Right atrium auricular region (tissue), 2 donors: ENCODE measurements around the gene TNKS1BP1. TPM values are rescaled to one million over a fixed set of nuclear protein-coding genes. Genes with fewer than 3 reads are reported as not detected.

Source experiments
- DNase-seq: peaks from one replicate; pipeline ENCODE4 v3.0.0-alpha.2; 2019; ENCODE audit warnings: low spot score
- H3K27ac ChIP-seq, 2 donors: fragments of 200-600 bp; sonication (generic); 1 replicate in 1 of 2; 2 replicates in 1 of 2; pipeline ENCODE4 v1.5.1; 2016 to 2019
- H3K27me3 ChIP-seq, 2 donors: fragments of 200-600 bp; sonication (generic); one replicate each; pipeline versions ENCODE4 v1.5.1 to v1.6.0; 2017 to 2019
- H3K36me3 ChIP-seq: fragments of 200-600 bp; sonication (generic); one replicate; pipeline ENCODE4 v1.5.1; 2016
- H3K4me1 ChIP-seq, 2 donors: fragments of 200-600 bp; sonication (generic); one replicate each; pipeline versions ENCODE4 v1.5.1 to v1.6.0; 2017 to 2019
- H3K4me3 ChIP-seq, 2 donors: fragments of 200-600 bp; sonication (generic); 1 replicate in 1 of 2; 2 replicates in 1 of 2; pipeline ENCODE4 v1.5.1; 2017 to 2019; ENCODE audit warnings: mild to moderate bottlenecking in 1 of 2, moderate library complexity in 1 of 2
- H3K9me3 ChIP-seq, 2 donors: fragments of 200-600 bp; sonication (generic); one replicate each; pipeline ENCODE4 v1.5.1; 2019
- CTCF ChIP-seq, 2 donors: fragments of 200-600 bp; sonication (generic); IDR thresholded peaks; one replicate each; pipeline ENCODE4 v1.5.1; 2019; ENCODE audit warnings: antibody characterized with exemption in 2 of 2
- total RNA-seq, 2 donors: library from RNA; depleted of rRNA; stranded (reverse); fragments of >200 nt; gene quantifications; one replicate each; pipeline ENCODE4 v1.1.0, GENCODE V29; 2016

Gene TNKS1BP1
- total RNA-seq, 2 donors from 2014 or later: 26.8 to 52.5 TPM

- Histone ChIP-seq H3K4me1 (peaks cover 0 to 8% of the 10 kb centered on the region in 2 donors), H3K4me3 (no peak overlapping the region), H3K27ac (no peak overlapping the region), H3K9me3 (peaks cover 0 to 18% of the 10 kb centered on the region in 2 donors), H3K36me3 (no peaks in the 10 kb centered on the region), H3K27me3 (no peaks in the 10 kb centered on the region)
- no peak for DNase-seq
- TF ChIP-seq CTCF (IDR thresholded peaks at IDR 0.05): no peak
Observed at GRCh38 chr11:57254631-57255030, 70.1 kb downstream of the TNKS1BP1 start.

GRCh38 chr11:57251491-57252104 lies 73.2 kb downstream of the TNKS1BP1 start:
- H3K27me3 ChIP-seq: no peaks in the 10 kb centered on the region
- no peak overlapping the region for H3K27ac ChIP-seq
- no peak overlapping the region for H3K4me3 ChIP-seq
- peak; percentile 77 for DNase-seq
- H3K4me1 ChIP-seq: peaks cover 0 to 13% of the 10 kb centered on the region in 2 donors
- H3K9me3 ChIP-seq: peaks cover 0 to 9% of the 10 kb centered on the region in 2 donors
- TF ChIP-seq CTCF (IDR thresholded peaks at IDR 0.05): no peak
- H3K36me3 ChIP-seq: no peaks in the 10 kb centered on the region

DNA sequence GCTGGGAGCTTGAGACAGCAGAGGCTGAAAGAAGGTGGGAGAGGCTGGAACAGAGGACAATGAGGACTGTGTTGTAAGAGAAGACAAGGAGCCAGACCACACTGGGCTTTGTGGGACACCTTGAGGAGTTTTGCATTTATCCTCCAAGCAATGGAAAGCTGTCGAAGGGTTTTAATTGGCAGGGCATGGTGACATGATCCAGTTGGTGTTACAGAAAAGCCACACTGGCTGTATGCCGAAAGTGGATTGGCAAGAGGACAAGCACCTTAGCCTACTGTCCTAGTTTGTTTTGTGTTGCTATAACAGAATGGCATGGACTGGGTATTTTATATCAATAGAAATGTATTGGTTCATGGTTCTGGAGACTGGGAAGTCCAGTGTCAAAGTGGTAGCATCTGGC lies 73.7 kb downstream of the TNKS1BP1 start:
- no peak for TF ChIP-seq CTCF (IDR thresholded peaks at IDR 0.05)
- Histone ChIP-seq H3K9me3 (peaks cover 0 to 3% of the 10 kb centered on the region in 2 donors), H3K4me1 (peaks cover 0 to 13% of the 10 kb centered on the region in 2 donors), H3K36me3 (no peaks in the 10 kb centered on the region), H3K4me3 (no peak overlapping the region), H3K27ac (no peak overlapping the region), H3K27me3 (no peaks in the 10 kb centered on the region)
- DNase-seq: no peak

Other genes starting within 250 kb of the TNKS1BP1 start
- not detected for gene LRRC55, start 143.0 kb downstream of the TNKS1BP1 start, total RNA-seq
- 10 to 100 TPM in 1 of 2 donors, 1 to 10 TPM in 1; 6.3 to 13.6 TPM for gene APLNR, start 87.7 kb downstream of the TNKS1BP1 start, total RNA-seq
- gene SSRP1, start 10.9 kb upstream of the TNKS1BP1 start, total RNA-seq: 10 to 100 TPM; 42.3 to 54.3 TPM
- gene P2RX3, start 13.4 kb upstream of the TNKS1BP1 start, total RNA-seq: 1 to 10 TPM in 1 of 2 donors, not detected in 1; 1.4 TPM
- not detected for gene PRG3, start 56.2 kb upstream of the TNKS1BP1 start, total RNA-seq
- not detected for gene PRG2, start 65.7 kb upstream of the TNKS1BP1 start, total RNA-seq
- gene SLC43A3, start 102.2 kb upstream of the TNKS1BP1 start, total RNA-seq: 10 to 100 TPM; 31.7 to 61.3 TPM
- 1 to 10 TPM in 1 of 2 donors, under 1 TPM in 1; 0.94 to 1.3 TPM for gene RTN4RL2, start 135.6 kb upstream of the TNKS1BP1 start, total RNA-seq
- 10 to 100 TPM in 1 of 2 donors, 1 to 10 TPM in 1; 5.0 to 10.4 TPM for gene SLC43A1, start 190.8 kb upstream of the TNKS1BP1 start, total RNA-seq
- 10 to 100 TPM; 27.3 to 63.4 TPM for gene TIMM10, start 205.8 kb upstream of the TNKS1BP1 start, total RNA-seq
- gene SMTNL1, start 212.6 kb upstream of the TNKS1BP1 start, total RNA-seq: not detected
- 10 to 100 TPM in 1 of 2 donors, 1 to 10 TPM in 1; 8.1 to 22.5 TPM for gene UBE2L6, start 242.7 kb upstream of the TNKS1BP1 start, total RNA-seq